Uterus (tissue), 4 donors: ENCODE results near the gene CCDC57. TPM values are rescaled to one million over a fixed set of nuclear protein-coding genes. Genes with fewer than 3 reads are reported as not detected.
"Not testable (repeated sequence)": the region's sequence is repeated elsewhere in the genome, so short reads cannot be mapped to it uniquely, and the experiment has no call there.

Experiments
- DNase-seq, 2 donors: peaks; one replicate each; pipeline ENCODE4 v3.0.0-alpha.2; 2019 to 2020
- H3K27ac ChIP-seq, 2 donors: fragments of 200-600 bp; sonication (generic); 1 replicate in 1 of 2; 2 replicates in 1 of 2; pipeline ENCODE4 v1.5.1; 2016 to 2018
- H3K27me3 ChIP-seq, 2 donors: fragments of 200-600 bp; sonication (generic); one replicate each; pipeline ENCODE4 v1.5.1; 2018 to 2019; ENCODE audit warnings: control low read depth in 1 of 2
- H3K36me3 ChIP-seq, 2 donors: fragments of 200-600 bp; sonication (generic); one replicate each; pipeline ENCODE4 v1.5.1; 2019; ENCODE audit warnings: control low read depth in 1 of 2
- H3K4me1 ChIP-seq, 2 donors: fragments of 200-600 bp; sonication (generic); one replicate each; pipeline ENCODE4 v1.5.1; 2018 to 2019; ENCODE audit warnings: control low read depth in 1 of 2
- H3K4me3 ChIP-seq, 2 donors: fragments of 200-600 bp; sonication (generic); 1 replicate in 1 of 2; 2 replicates in 1 of 2; pipeline ENCODE4 v1.5.1; 2018 to 2019; ENCODE audit warnings: mild to moderate bottlenecking in 1 of 2
- H3K9me3 ChIP-seq, 2 donors: fragments of 200-600 bp; sonication (generic); one replicate each; pipeline ENCODE4 v1.5.1; 2019; ENCODE audit warnings: control low read depth in 1 of 2
- POLR2A ChIP-seq, 2 donors: fragments of 450-650 bp; IDR thresholded peaks; one replicate each; pipeline ENCODE4 v1.6.1; 2016; ENCODE audit warnings: antibody characterized with exemption in 2 of 2, mild to moderate bottlenecking in 1 of 2, moderate library complexity in 1 of 2
- intact Hi-C: fragments of 100-400 bp; cut with DNase I; formaldehyde crosslinking; loops from one replicate; pipeline ENCODE4 v1.15.1; 2023; ENCODE audit warnings: low total_unique reads
- total RNA-seq, 4 donors: library from RNA; depleted of rRNA in 3 of 4; stranded (reverse); fragments of >200 nt in 3 of 4; gene quantifications; one replicate each; pipeline versions ENCODE4 v1.1.0 to v1.2.4, GENCODE V29; 2014 to 2023
- TF ChIP-seq, protein P1 (sequence below), 4 experiments: fragments of 200-600 bp in 2 of 4; fragments of 450-650 bp in 2 of 4; sonication (generic) in 2 of 4; IDR thresholded peaks; one replicate each; pipeline ENCODE4 v1.5.1; 2016 to 2019; ENCODE audit warnings: antibody characterized with exemption in 4 of 4, mild to moderate bottlenecking in 2 of 4, moderate library complexity in 1 of 4
- donor health status: DM: yes; HTN: yes; CAD: no.

The CCDC57 gene
- total RNA-seq, 4 donors from 2014 or later = 4.4 to 88.2 (median 17.6) TPM

DNA sequence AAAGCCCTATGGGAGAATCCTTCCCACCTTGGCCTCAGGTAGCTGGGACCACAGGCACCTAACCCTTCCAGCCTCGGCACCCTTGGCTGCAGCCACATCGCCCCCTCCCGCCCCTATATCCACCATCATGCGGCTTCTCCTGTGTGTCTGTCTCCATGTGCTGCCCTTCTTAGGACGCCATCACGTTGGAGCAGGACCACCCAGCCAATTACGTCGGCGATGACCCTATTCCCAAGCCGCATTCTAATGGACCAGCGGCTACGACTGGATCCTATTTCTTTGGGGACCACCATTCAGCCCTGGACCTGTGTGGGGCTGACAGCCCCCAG is 3.3 kb upstream of the CCDC57 start:
- H3K4me3 ChIP-seq = no peak overlapping the region
- TF ChIP-seq POLR2A (IDR thresholded peaks at IDR 0.05) = no peak
- TF ChIP-seq, protein P1, sequence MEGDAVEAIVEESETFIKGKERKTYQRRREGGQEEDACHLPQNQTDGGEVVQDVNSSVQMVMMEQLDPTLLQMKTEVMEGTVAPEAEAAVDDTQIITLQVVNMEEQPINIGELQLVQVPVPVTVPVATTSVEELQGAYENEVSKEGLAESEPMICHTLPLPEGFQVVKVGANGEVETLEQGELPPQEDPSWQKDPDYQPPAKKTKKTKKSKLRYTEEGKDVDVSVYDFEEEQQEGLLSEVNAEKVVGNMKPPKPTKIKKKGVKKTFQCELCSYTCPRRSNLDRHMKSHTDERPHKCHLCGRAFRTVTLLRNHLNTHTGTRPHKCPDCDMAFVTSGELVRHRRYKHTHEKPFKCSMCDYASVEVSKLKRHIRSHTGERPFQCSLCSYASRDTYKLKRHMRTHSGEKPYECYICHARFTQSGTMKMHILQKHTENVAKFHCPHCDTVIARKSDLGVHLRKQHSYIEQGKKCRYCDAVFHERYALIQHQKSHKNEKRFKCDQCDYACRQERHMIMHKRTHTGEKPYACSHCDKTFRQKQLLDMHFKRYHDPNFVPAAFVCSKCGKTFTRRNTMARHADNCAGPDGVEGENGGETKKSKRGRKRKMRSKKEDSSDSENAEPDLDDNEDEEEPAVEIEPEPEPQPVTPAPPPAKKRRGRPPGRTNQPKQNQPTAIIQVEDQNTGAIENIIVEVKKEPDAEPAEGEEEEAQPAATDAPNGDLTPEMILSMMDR (IDR thresholded peaks at IDR 0.05) = no peak
- no peak for DNase-seq
- intact Hi-C loops = no loop called here
- H3K36me3 ChIP-seq = no peaks in the 10 kb centered on the region
- H3K4me1 ChIP-seq = peaks cover 0 to 4% of the 10 kb centered on the region in 2 donors
- H3K27me3 ChIP-seq = no peaks in the 10 kb centered on the region
- H3K27ac ChIP-seq = no peak overlapping the region
- H3K9me3 ChIP-seq = no peaks in the 10 kb centered on the region

DNA sequence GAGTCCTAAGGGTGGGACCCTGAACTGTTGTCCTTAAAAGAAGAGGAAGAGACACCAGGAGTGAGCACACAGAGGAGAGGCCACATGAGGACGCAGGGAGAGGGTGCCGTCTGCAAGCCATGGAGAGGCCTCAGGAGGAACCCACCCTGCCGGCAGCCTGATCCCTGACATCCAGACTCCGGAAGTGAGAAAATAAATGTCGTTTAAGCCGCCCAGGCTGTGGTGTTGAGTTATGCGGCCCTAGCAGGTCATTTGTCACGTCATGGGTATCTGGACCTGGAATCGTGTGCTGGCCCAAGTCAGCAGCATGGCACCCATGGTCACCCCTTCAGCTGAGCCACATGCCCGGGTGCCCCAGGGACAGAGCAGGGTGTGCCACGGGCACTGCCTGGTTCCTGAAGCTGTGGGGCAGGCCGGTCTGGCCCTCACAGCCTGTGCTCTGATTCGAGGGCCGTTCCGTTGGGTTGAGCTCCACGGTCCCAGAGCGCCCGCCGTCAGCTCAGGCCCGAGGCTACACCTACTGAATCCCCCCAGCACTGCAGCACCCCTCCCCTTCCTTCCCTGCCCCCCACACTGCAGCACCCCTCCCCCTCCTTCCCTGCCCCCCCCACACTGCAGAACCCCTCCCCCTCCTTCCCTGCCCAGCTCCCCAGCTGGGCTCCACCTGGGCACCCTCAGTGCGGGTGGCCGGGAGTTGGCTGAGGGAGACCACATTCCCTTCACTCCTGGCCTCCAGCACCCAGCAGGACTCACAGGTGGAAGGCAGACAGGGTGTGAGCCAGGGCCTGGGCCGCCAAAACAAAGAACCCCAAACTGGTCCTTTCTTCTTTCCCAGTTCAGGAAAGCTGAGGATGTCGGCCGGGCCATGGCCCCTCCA is 2.7 kb upstream of the CCDC57 start:
- intact Hi-C loops = no loop called here
- H3K9me3 ChIP-seq = no peaks in the 10 kb centered on the region
- peaks cover 0 to 4% of the 10 kb centered on the region in 2 donors for H3K4me1 ChIP-seq
- no peak overlapping the region for H3K27ac ChIP-seq
- no peaks in the 10 kb centered on the region for H3K36me3 ChIP-seq
- no peak overlapping the region for H3K4me3 ChIP-seq
- TF ChIP-seq POLR2A (IDR thresholded peaks at IDR 0.05) = no peak
- TF ChIP-seq, protein P1 (IDR thresholded peaks at IDR 0.05) = no peak
- no peak for DNase-seq
- H3K27me3 ChIP-seq = no peaks in the 10 kb centered on the region

DNA sequence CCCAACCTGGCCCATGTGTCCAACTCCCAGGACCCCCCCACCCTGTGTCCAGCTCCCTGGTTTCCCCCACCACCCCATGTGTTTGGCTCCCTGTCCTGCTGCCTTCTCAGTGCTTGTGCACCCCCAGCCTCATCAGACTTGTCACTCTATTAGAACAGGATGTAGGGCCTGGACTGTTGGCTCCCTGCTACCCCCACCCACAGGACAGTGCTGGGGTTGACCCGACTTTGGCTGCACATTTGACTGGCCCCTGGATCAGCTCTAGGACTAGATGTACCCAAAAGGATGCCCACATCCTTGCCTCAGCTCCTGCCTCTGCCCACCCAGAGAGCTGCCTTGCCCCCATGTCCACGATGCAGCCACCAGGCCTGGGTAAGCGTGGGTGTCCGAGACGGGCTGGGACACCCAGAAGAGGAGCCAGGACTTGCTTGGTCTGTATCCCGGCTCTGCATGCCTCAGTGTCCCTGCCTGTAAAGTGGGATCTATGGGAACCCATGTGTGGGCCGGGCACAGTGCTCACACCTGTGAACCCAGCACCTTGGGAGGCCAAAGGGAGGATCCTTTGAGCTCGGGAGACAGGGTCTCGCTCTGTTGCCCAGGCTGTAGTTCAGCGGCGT is 1.5 kb upstream of the CCDC57 start:
- Histone ChIP-seq H3K9me3 (no peaks in the 10 kb centered on the region), H3K4me3 (no peak overlapping the region), H3K4me1 (peaks cover 0 to 4% of the 10 kb centered on the region in 2 donors), H3K27me3 (no peaks in the 10 kb centered on the region), H3K36me3 (no peaks in the 10 kb centered on the region), H3K27ac (no peak overlapping the region)
- intact Hi-C loops = no loop called here
- DNase-seq = no peak
- TF ChIP-seq, protein P1 (IDR thresholded peaks at IDR 0.05) = no peak
- no peak for TF ChIP-seq POLR2A (IDR thresholded peaks at IDR 0.05)

DNA sequence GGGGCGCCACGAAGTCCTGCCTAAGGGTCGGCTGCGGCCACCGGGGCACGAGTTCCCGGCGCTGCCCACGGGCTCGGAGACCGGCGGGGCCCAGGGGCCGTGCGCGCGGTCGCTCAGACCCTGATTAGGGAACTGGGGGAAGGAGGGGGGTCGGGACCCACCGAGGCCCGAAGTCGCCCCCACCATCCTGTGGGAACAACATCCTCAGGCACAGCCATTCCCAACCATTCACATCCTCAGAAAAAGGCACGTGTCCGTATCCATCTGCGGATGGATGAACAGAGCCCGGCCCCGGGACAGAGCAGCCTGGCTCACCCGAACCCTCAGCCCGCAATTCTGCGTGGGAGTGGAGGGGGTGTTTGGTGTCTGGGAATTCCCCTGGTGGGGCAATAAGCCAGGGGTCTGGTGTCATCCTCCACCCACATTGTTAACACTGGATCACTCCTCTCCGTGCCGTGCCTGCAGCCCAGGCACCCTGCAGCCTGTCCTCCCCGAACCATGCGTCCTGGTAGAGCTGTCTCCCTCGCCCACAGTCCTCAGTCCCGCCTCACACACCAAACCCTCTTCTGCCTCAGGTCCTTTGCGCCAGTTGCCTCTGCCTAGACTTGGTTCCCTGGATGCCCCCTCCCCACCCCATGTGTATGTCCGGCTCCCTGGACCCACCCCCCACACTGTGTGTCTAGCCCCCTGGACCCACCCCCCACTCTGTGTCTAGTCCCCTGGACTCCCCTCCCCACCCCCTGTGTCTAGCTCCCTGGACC is 789 bp upstream of the CCDC57 start:
- Histone ChIP-seq H3K27me3 (no peaks in the 10 kb centered on the region), H3K4me3 (peak overlapping the region; percentile 45 to 86), H3K36me3 (no peaks in the 10 kb centered on the region), H3K4me1 (peaks cover 0 to 4% of the 10 kb centered on the region in 2 donors), H3K9me3 (no peaks in the 10 kb centered on the region), H3K27ac (peak overlapping the region; percentile 92 to 93)
- intact Hi-C loops = no loop called here
- peak; percentile 60 to 66 for DNase-seq
- no peak for TF ChIP-seq POLR2A (IDR thresholded peaks at IDR 0.05)
- TF ChIP-seq, protein P1 (IDR thresholded peaks at IDR 0.05) = no peak

DNA sequence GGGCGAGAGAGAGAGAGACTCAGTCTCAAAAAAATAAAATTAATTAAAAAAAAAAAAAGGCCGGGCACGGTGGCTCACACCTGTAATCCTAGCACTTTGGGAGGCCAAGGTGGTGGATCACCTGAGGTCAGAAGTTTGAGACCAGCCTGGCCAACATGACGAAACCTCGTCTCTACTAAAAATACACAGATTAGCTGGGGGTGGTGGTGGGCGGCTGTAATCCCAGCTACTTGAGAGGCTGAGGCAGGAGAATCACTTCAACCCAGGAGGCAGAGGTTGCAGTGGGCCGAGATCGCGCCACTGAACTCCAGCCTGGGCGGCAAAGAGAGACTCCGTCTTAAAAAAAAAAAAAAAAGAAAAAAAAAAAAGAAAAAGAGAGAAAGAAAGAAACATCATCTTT is 2.0 kb downstream of the CCDC57 start:
- H3K36me3 ChIP-seq, H3K9me3 ChIP-seq, H3K4me3 ChIP-seq, H3K27ac ChIP-seq, H3K27me3 ChIP-seq, intact Hi-C loops, H3K4me1 ChIP-seq, DNase-seq: not testable (repeated sequence)
